Activated T-helper 1 cell treated with anti-CD3 and anti-CD28 coated beads, Interleukin-12 subunit alpha, Interleukin-12 subunit beta, Interleukin-2, Interleukin-4 antibody, amounts not matched to agents 30 ng/mL and 10 ng/mL and 1 ng/mL, durations not matched to agents 14 hours and 24 hours and 36 hours (primary cell): ENCODE data around the gene DNAAF8. TPM values are rescaled to one million over a fixed set of nuclear protein-coding genes. Genes with fewer than 3 reads are reported as not detected.

Experiments used
- DNase-seq: peaks from one replicate; pipeline ENCODE4 v3.0.0; 2021; ENCODE audit warnings: low spot score
- H3K27ac Mint-ChIP-seq: one replicate; pipeline ENCODE4 v1.8.0; 2021; ENCODE audit warnings: mild to moderate bottlenecking, mixed read lengths
- H3K27me3 Mint-ChIP-seq: one replicate; pipeline ENCODE4 v1.8.0; 2022; ENCODE audit warnings: mild to moderate bottlenecking, moderate library complexity, mixed read lengths; ENCODE audit not compliant: insufficient read depth
- H3K36me3 Mint-ChIP-seq: one replicate; pipeline ENCODE4 v1.8.0; 2021; ENCODE audit warnings: low read depth, mixed read lengths
- H3K4me1 Mint-ChIP-seq: one replicate; pipeline ENCODE4 v1.8.0; 2021; ENCODE audit warnings: low read depth, mixed read lengths
- H3K4me3 Mint-ChIP-seq: one replicate; pipeline ENCODE4 v1.8.0; 2021; ENCODE audit warnings: mild to moderate bottlenecking, moderate library complexity, mixed read lengths
- H3K9me3 Mint-ChIP-seq: one replicate; pipeline ENCODE4 v1.8.0; 2021; ENCODE audit warnings: mixed read lengths
- intact Hi-C: fragments of 100-400 bp; cut with micrococcal nuclease; formaldehyde crosslinking; loops from one replicate; pipeline ENCODE4 v1.15.1; 2024
- total RNA-seq: library from RNA; stranded (reverse); gene quantifications from 2 replicates; pipeline ENCODE4 v1.2.3, GENCODE V29; 2022

Gene DNAAF8
- not detected in 2 replicates for total RNA-seq

DNA sequence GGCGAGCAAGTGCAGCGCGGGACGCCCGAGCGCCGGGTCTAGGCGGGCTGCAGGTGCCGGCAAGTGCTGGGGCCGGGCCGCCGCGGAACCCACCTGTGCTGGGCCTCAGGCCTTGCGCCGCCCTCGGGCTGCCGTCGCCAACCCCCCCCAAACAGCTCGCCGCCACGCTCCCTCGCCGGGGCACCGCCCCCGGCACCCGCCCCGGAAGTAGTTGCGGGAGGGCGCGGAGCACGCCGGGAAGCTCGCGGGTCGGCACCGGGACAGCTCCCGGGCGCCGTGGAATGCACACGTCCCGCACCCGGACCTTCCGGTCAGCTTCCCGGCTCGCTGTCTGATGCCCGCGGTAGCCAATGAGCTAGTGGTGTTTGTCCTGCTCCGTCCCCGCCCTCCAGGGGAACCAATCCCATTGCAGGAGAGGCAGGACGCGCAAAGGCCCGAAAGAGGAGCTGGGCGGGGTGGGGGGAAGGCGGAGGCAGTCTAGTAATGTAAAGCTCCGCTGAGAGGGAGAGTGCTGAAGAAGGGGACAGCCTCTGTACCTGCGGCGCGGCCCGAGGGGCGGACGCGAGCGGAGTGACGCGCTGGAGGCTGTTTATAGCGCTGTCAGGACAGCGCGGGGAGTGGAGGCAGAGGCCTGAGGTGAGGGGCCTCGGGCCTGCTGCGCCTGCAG lies at the start of gene DNAAF8, which contains the start of gene ANKS3:
DNAAF8 (plus strand) TSS at position 475 of the 667 bp plus-strand sequence. CDS start 1,978 bp downstream, outside the sequence.
ANKS3 (minus strand) TSS at position 209 of the 667 bp plus-strand sequence. CDS start 4,122 bp downstream, outside the sequence.
- Mint-ChIP-seq H3K27me3 (no peaks in the 10 kb centered on the region), H3K4me1 (peaks cover 26% of the 10 kb centered on the region), H3K27ac (peak within 1 kb of the TSS; percentile 84), H3K4me3 (peak within 1 kb of the TSS; percentile 88), H3K36me3 (peaks cover 3% of the 10 kb centered on the region), H3K9me3 (no peaks in the 10 kb centered on the region)
- DNase-seq = peak; percentile 81
- intact Hi-C loops = loop anchor here (1.0 to 5.0 kb wide), 9 partner anchors 33 to 307 kb away; partner anchors contain the start of genes DNAJA3, GLYR1, NUDT16L1 and ROGDI

DNA sequence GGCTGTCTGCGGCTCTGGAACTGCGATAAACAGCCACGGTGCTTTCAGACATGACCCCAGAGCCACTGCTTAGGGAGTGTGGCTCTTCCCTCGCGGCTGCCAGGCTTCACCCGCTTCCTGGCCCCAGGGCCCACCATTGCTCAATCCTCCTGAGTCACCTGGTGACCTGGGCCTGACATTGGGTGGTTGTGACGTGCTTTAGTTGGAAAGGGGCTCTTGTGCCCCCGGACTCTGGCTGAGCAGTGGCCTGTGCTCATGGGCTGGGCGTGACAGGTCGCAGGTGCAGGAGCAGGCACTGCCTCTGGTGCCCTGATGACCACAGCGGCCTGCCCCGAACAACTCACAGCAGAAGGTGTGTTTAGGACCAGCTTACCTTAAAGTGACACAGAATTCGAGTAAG lies 49.6 kb upstream of the DNAAF8 start:
- no peak for DNase-seq
- Mint-ChIP-seq H3K27me3 (no peaks in the 10 kb centered on the region), H3K9me3 (no peaks in the 10 kb centered on the region), H3K36me3 (peaks cover 7% of the 10 kb centered on the region), H3K4me3 (no peak overlapping the region), H3K4me1 (no peaks in the 10 kb centered on the region), H3K27ac (no peak overlapping the region)
- intact Hi-C loops = no loop called here

DNA sequence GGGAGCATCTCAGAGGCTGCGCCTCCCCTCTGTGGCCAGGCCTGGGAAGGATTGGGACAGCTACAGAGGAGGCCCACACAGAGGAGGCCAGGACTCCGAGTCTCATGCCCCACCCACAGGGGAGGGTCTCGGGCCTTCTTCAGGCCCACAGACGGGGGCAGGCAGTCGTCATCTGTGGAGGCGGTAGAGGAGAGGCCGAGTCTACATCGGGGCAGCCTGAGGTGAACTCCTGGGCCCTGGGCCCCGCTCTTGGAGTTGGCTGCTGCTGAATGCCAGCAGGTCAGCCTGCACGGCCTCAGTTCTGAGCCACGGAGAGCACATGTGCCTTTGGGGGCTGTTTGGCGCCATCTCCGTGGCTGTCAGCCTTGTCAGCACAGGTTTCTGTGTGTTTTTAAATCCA lies 49.0 kb upstream of the DNAAF8 start:
- H3K9me3 Mint-ChIP-seq = no peaks in the 10 kb centered on the region
- no peaks in the 10 kb centered on the region for H3K27me3 Mint-ChIP-seq
- peaks cover 7% of the 10 kb centered on the region for H3K36me3 Mint-ChIP-seq
- H3K27ac Mint-ChIP-seq = no peak overlapping the region
- H3K4me1 Mint-ChIP-seq = no peaks in the 10 kb centered on the region
- intact Hi-C loops = no loop called here
- DNase-seq = no peak
- no peak overlapping the region for H3K4me3 Mint-ChIP-seq

DNA sequence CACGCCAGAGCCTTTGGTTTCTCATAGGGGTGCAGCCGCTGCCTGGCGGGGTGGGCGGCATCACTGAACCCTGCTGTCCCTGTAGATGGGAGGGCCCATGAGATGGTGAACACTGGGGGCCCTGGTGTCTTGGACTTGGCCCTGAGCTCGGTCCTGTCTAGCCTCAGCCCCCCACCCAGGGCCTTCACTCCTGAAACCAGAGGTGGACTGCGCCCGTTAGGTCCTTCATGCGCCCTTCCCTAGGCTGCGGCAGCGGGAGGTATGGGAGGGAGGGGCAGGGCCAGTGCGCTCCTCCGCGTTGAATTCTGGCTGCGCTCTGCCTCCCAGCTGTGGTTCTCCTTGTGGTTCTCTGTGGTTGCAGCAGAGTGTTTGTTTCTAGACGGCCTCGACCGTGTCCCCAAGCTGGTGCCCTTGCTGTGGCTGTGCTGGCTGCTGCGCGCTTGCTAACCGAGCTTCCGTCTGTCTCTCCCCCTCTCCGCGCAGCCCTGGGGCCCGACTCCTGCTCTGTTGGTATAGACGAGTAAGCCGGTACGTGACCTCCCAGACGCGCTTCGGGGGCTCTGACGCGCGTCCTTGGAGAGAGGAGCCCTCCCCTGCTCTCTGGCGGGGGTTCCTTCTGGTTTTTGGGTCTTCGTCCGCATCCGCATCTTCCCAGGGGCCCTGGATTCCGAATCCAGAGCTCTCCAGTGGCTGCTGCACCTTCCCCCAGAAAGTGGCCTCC lies 48.4 kb upstream of the DNAAF8 start:
- intact Hi-C loops = no loop called here
- H3K9me3 Mint-ChIP-seq = no peaks in the 10 kb centered on the region

DNA sequence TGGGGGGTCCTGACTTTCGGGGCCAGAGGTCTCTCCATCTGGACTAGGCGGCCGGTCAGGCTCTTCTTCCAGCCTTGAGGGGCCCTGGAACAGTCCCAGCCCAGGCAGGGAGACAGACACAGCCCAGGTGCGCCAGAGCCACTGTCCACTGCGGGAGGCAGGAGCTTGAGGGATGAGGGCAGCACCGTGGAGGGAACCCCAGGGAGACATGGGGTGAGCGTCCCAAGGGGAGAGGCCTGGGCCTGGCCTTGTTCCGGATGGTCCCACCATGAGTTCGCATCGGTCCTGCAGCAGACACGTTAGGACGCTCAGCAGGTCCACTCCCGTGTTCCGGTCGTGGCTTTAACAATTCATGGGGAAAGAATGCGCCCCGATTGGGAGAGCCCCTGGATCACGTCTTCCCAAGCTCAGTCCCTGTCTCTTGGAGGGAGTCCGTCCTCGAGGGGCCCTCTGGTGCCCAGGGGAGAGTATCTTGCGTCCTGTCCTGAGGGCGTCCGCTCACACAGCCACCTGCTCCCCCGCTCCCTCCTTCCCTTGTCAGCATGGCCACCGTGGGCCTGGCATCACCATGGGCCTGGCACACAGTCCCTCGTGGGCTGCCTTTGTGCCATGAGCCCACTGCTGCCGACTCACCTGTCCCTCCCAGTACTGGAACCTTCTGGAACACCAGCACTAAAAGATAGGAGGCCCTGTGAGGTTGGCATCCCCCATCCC lies 47.7 kb upstream of the DNAAF8 start:
- DNase-seq = no peak
- Mint-ChIP-seq H3K4me1 (no peaks in the 10 kb centered on the region), H3K27me3 (no peaks in the 10 kb centered on the region), H3K9me3 (no peaks in the 10 kb centered on the region), H3K27ac (no peak overlapping the region), H3K36me3 (peaks cover 6% of the 10 kb centered on the region), H3K4me3 (no peak overlapping the region)
- intact Hi-C loops = no loop called here

More for the DNA sequence above, 48.4 kb upstream of the DNAAF8 start:
- Mint-ChIP-seq H3K4me3 (no peak overlapping the region), H3K4me1 (no peaks in the 10 kb centered on the region), H3K36me3 (peaks cover 7% of the 10 kb centered on the region), H3K27ac (no peak overlapping the region), H3K27me3 (no peaks in the 10 kb centered on the region)
- no peak for DNase-seq

DNA sequence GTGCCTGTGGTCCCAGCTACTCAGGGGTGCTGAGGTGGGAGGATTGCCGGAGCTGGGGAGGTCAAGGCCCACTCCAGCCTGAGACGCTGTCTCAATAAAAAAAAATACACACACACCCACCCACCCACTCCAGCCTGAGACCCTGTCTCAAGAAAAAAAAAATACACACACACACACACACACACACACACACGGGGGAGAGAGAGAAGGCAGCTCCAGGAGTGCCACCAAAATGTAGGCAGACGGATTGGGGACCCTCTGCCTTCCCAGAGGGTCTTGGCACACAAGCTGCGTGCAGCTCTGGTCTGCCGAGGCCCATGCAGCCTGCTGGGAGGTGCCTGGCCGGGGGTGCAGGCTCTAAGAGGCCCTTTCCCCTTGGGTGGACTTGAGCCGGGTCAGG lies 46.9 kb upstream of the DNAAF8 start:
- no peaks in the 10 kb centered on the region for H3K9me3 Mint-ChIP-seq
- H3K4me3 Mint-ChIP-seq = no peak overlapping the region
- H3K36me3 Mint-ChIP-seq = peaks cover 5% of the 10 kb centered on the region

DNA sequence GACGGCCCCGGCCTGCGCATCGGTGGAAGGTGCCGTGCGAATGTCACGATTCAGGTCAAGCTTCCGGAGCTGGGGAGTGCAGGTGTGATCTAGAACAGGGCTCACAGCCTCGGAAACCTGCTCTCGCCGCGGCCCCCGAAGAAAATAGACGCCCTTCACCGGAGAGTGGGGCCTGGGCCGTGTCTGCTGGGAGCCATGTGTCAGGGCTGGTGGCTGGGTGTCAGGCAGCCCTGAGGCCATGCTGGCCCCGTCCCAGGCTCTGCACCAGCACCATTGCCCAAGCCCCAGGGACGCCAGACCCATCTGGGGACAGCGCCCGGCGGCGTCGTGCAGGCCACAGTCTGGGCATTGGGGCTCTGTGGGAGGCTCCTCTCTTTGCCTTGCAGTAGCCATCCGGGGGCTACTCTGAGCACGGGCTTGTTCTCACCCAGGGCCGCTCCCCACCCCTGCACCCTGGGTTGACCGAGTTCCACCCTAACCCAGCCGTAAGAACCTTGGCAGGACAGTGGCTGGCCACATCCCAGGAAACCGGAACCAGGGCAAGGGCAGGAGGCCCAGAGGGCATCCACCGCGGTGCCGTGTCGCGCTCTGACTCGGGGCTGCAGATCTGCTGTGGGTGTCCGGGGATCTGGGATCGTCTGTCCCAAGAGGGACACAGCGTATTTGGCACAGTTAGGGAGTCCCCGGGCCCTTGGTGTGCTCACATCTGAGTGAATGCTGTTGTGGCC lies 46.2 kb upstream of the DNAAF8 start:
- H3K9me3 Mint-ChIP-seq = no peaks in the 10 kb centered on the region
- H3K27ac Mint-ChIP-seq = no peak overlapping the region
- no peak overlapping the region for H3K4me3 Mint-ChIP-seq
- intact Hi-C loops = no loop called here
- H3K36me3 Mint-ChIP-seq = peaks cover 5% of the 10 kb centered on the region
- H3K27me3 Mint-ChIP-seq = no peaks in the 10 kb centered on the region
- DNase-seq = no peak
- H3K4me1 Mint-ChIP-seq = no peaks in the 10 kb centered on the region

More for the DNA sequence above, 46.9 kb upstream of the DNAAF8 start:
- Mint-ChIP-seq H3K4me1 (no peaks in the 10 kb centered on the region), H3K27me3 (no peaks in the 10 kb centered on the region), H3K27ac (no peak overlapping the region)
- intact Hi-C loops = no loop called here
- DNase-seq = no peak

DNA sequence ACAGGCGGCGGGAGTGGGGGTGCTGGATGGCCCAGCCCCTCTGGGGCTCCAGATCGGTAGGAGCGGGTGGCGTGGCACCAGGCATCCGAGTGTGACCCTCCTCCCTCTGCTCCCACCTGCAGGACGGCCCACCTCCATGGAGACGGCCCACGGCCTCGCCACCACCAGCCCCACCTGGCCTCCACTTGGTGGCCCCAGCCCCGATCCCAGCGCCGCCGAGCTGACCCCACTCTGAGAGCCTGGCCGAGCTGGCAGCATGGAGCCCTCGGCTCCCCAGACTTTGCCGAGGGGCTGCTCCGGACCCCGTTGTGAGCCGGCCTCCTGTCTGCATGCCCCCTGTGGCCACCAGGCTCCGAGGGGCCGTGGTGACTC lies 45.7 kb upstream of the DNAAF8 start:
- Mint-ChIP-seq H3K4me3 (no peak overlapping the region), H3K9me3 (no peaks in the 10 kb centered on the region), H3K27ac (no peak overlapping the region), H3K4me1 (no peaks in the 10 kb centered on the region), H3K36me3 (peaks cover 5% of the 10 kb centered on the region), H3K27me3 (no peaks in the 10 kb centered on the region)
- no peak for DNase-seq
- intact Hi-C loops = no loop called here

DNA sequence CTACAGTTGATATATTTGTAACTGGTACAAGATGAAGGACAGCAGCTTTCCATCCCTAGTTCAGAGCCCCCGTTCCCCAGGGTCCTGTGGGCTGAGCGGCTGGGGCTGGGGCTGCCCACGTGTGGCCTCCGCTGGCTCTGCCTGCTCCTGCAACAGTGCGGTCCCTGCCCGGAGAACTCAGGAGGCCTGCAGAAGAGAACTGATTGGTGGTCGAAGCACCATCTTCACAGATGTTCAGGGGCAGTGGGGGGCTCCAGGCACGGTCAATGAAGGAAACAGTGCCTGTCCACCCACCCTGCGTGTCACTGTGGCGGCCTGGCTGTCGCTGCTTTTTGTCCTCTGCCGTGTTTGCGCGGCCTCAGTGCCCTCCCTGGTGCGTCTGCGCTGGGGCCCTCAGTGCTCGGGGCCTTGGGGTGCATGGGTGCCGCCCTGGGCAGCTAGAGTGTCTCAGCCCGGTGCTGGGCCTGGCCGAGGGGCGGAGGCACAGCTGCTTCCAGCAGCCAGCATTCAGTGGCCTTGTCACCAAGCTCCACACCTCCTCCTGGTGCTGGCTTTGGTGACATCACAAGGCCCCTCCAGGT lies 45.2 kb upstream of the DNAAF8 start:
- H3K27me3 Mint-ChIP-seq = no peaks in the 10 kb centered on the region
- no peaks in the 10 kb centered on the region for H3K9me3 Mint-ChIP-seq
- no peak for DNase-seq
- H3K4me1 Mint-ChIP-seq = no peaks in the 10 kb centered on the region
- intact Hi-C loops = no loop called here
- H3K27ac Mint-ChIP-seq = no peak overlapping the region
- no peak overlapping the region for H3K4me3 Mint-ChIP-seq
- H3K36me3 Mint-ChIP-seq = peaks cover 5% of the 10 kb centered on the region

DNA sequence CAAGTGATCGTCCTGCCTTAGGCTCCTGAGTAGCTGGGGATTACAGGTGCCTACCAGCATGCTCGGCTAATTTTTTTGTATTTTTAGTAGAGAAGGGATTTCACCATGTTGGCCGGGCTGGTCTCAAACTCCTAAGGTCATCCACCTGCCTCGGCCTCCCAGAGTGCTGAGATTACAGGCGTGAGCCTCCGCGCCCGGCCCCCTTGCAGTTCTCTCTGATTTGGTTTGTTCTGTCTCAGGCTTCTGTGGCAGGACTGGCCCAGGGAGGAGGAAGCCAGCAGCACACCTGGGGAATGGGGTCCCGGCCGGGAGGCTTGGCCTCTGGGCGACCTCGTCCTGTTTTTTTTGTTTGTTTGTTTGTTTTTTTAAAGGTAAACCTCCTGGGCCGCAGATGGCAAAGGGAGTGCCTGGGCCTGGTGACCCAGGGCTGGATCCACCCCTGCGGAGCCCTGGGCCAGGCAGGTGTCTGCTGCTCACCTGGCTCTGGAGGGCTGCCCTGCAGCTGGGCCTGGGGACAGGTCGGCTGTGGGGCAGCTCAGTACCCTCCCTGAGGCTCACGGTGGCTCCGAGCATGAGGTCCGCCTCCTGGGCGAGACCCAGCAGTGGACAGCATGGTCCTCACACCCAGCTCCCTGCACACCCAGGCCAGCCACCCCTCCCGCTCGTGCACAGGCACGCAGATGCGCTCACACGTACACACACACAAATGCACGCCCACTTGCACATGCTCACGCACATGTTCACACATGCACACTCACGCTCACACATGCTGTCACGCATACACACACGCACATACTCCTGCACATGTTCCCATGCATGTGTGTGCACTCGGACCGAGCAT lies 44.3 kb upstream of the DNAAF8 start:
- H3K27ac Mint-ChIP-seq = no peak overlapping the region

DNA sequence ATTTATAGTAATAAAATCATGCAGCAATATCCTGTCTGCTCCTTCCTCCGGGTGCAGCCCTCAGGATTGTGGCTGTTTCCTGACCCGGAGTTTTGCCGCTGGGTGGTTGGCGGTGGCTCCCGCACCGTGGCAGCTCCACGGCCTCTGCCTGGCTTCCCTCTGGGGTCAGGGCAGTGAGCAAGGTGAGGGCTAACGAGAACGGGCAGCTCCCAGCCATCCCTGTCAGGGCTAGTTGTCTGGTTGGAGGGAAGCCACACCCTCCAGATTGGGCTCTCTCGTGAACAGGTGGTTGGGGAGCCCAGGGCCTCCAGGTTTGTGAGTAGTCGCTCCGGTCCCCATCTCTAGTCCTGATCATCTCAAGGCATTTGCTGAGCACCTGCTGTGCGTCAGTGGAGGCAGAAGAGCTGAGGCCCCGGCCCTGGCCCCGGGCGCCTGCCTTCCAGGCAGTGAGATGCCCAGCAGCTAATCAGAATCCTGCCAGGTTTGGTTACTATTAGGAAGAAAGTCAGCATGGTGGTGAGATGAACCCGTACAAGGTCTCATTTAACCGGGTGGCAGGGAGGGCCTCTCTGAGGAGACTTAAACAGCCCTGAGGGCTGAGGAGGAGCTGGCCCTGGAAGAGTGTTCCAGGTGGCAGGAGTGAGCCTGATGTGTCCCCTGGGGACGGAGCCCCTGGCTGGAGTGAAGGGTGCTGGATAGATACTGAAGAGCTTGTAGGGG lies 43.2 kb upstream of the DNAAF8 start:
- H3K36me3 Mint-ChIP-seq = peaks cover 4% of the 10 kb centered on the region
- H3K4me1 Mint-ChIP-seq = no peaks in the 10 kb centered on the region
- no peak overlapping the region for H3K27ac Mint-ChIP-seq
- no peak for DNase-seq
- H3K4me3 Mint-ChIP-seq = peak overlapping the region; percentile 56
- no peaks in the 10 kb centered on the region for H3K9me3 Mint-ChIP-seq
- no peaks in the 10 kb centered on the region for H3K27me3 Mint-ChIP-seq
- intact Hi-C loops = loop anchor here (5.0 kb wide), 2 partner anchors 406 to 419 kb away; partner anchors contain the start of genes EEF2KMT and TFAP4

More for the DNA sequence above, 44.3 kb upstream of the DNAAF8 start:
- Mint-ChIP-seq H3K4me1 (no peaks in the 10 kb centered on the region), H3K27me3 (no peaks in the 10 kb centered on the region), H3K36me3 (peaks cover under 1% of the 10 kb centered on the region), H3K9me3 (no peaks in the 10 kb centered on the region), H3K4me3 (no peak overlapping the region)
- no peak for DNase-seq
- intact Hi-C loops = loop anchor here (5.0 kb wide), 2 partner anchors 407 to 418 kb away; partner anchors contain the start of genes EEF2KMT and TFAP4
